ENCODE data around the gene LARGE1. TPM values are rescaled to one million over a fixed set of nuclear protein-coding genes. Genes with fewer than 3 reads are reported as not detected.

The LARGE1 gene
- total and polyA plus RNA-seq, 2 of the 4 experiments (the other 2 are of a cell fraction) = 6.2 to 12.4 TPM

- Histone ChIP-seq H3K4me1 (ENCODE audit: control insufficient read depth, insufficient read depth, low read length) (peaks cover 19% of the 10 kb centered on the region), H3K9me3 (ENCODE audit: control insufficient read depth, insufficient read depth, low read length) (no peaks in the 10 kb centered on the region), H2BK5ac (ENCODE audit: low read depth, low read length, poor library complexity, severe bottlenecking) (peak overlapping the region; percentile 51), H2BK15ac (ENCODE audit: low read depth, low read length) (no peak overlapping the region), H2BK120ac (ENCODE audit: low read depth, low read length) (no peak overlapping the region), H4K5ac (ENCODE audit: low read depth, low read length) (peak overlapping the region; percentile 58; the same call in 1 of the 2 replicates), H4K20me1 (ENCODE audit: insufficient read depth, low read length) (peaks cover 5% of the 10 kb centered on the region; the same call in 1 of the 2 replicates), H3K9me1 (ENCODE audit: insufficient read depth, low read length) (peaks cover 19% of the 10 kb centered on the region), H4K8ac (ENCODE audit: low read depth in 2 of 2, low read length in 2 of 2) (peak overlapping the region; percentile 31 to 61; a peak in 2 of 4 replicates), H3K18ac (ENCODE audit: low read depth, low read length) (peak overlapping the region; percentile 0; the same call in 1 of the 2 replicates), H3K27ac (ENCODE audit: insufficient read depth, low read length) (peak overlapping the region; percentile 6; the same call in 1 of the 2 replicates), H3K14ac (replicated peaks; ENCODE audit: low read depth, low read length) (peak overlapping the region; percentile 61), H3K36me3 (ENCODE audit: control insufficient read depth, insufficient read depth, low read length) (no peaks in the 10 kb centered on the region), H3K4ac (ENCODE audit: low read depth, low read length) (peak overlapping the region; percentile 50), H3K4me3 (ENCODE audit: insufficient read depth, low read depth, low read length) (no peak overlapping the region), H2AK5ac (ENCODE audit: low read depth, low read length) (0 out of 2 replicates have a peak overlapping the region, but pooled peaks have one; percentile 9), H3K23ac (ENCODE audit: low read depth, low read length) (no peak overlapping the region), H4K91ac (ENCODE audit: insufficient read depth, low read depth, low read length) (no peak overlapping the region; the same call in 1 of the 2 replicates), H3K9ac (ENCODE audit: low read depth, low read length) (no peak overlapping the region), H2AK9ac (replicated peaks; ENCODE audit: low read depth, low read length, poor library complexity) (peak overlapping the region; percentile 23), H3K56ac (ENCODE audit: extremely low read depth, insufficient read depth, low read length) (no peak overlapping the region), H2AFZ (replicated peaks; ENCODE audit: low read length, poor library complexity) (peak overlapping the region; percentile 72), H2BK20ac (ENCODE audit: low read depth, low read length) (no peak overlapping the region), H3K79me1 (ENCODE audit: low read depth in 1 of 2, low read length in 2 of 2) (peaks cover 24 to 67% of the 10 kb centered on the region in 2 experiments), H3K27me3 (ENCODE audit: control insufficient read depth, insufficient read depth, low read length) (no peaks in the 10 kb centered on the region), H3K4me2 (ENCODE audit: low read depth, low read length) (peak overlapping the region; percentile 11)
- TF ChIP-seq CEBPB (IDR thresholded peaks at IDR 0.05; ENCODE audit: low read depth, low read length) = peak; percentile 76
- no peak for TF ChIP-seq CTCF (conservative IDR thresholded peaks at IDR 0.05; ENCODE audit: low read depth, low read length)
- TF ChIP-seq NFE2L2 (IDR thresholded peaks at IDR 0.05; ENCODE audit: low read depth, low read length) = no peak
- POLR2A ChIA-PET (ENCODE audit: unreplicated experiment) = no interaction called here
- CTCF ChIA-PET = no interaction called here
- BruUV-seq (replicated peaks) = no TSS peak
- DNase-seq = peak; percentile 36
- 51% methylated on average over 5 of the region's 7 CpGs; no CpG with 5 or more reads in 1 of the 2 experiments for WGBS, 2 experiments (ENCODE audit: extremely low coverage in 2 of 2, insufficient read length in 1 of 2)
- intact Hi-C loops (cut with micrococcal nuclease) = no loop called here
- no peak; the same call in 1 of the 2 replicates for ATAC-seq (ENCODE audit: low read depth)
- dilution Hi-C loops (cut with HindIII; ENCODE audit: low sequenced_read_pairs, unreplicated experiment) = no loop called here
- in situ Hi-C loops (cut with MboI; ENCODE audit: low sequenced_read_pairs) = no loop called here
Observed at GRCh38 chr22:33864723-33865130, 55.5 kb downstream of the LARGE1 start.

Measured in IMR-90 (cell line).